ENCODE data around the gene PARVB.

DNA sequence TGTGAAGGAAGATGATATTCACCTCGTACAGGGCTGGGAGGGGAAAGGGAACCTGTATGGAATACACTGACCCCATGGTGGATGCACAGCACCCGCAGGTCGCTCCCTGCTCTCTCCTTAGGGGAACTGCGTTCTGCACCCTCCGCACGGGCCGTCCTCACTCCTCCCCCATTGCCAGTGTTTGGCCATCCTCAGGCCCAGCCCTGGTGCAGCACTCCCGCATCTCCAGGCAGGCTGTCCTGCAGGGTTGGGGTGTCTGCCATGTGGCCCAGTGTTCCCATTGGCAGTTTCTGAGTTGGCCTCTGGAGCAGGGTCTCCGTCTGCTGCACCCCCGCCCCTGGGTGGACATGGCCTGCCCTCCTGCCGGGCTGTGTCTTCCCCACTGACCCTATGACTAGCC is 137.6 kb downstream of the PARVB start:
- TF ChIP-seq, protein P1, sequence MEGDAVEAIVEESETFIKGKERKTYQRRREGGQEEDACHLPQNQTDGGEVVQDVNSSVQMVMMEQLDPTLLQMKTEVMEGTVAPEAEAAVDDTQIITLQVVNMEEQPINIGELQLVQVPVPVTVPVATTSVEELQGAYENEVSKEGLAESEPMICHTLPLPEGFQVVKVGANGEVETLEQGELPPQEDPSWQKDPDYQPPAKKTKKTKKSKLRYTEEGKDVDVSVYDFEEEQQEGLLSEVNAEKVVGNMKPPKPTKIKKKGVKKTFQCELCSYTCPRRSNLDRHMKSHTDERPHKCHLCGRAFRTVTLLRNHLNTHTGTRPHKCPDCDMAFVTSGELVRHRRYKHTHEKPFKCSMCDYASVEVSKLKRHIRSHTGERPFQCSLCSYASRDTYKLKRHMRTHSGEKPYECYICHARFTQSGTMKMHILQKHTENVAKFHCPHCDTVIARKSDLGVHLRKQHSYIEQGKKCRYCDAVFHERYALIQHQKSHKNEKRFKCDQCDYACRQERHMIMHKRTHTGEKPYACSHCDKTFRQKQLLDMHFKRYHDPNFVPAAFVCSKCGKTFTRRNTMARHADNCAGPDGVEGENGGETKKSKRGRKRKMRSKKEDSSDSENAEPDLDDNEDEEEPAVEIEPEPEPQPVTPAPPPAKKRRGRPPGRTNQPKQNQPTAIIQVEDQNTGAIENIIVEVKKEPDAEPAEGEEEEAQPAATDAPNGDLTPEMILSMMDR (IDR thresholded peaks at IDR 0.05): no peak
- no peak for TF ChIP-seq POLR2A (IDR thresholded peaks at IDR 0.05)

Measured in uterus (tissue), 2 donors.